Neural cell (in vitro differentiated cells): ENCODE results near the gene HYOU1.

Source experiments
- EP300 ChIP-seq: fragments of 450-650 bp; conservative IDR thresholded peaks from 2 replicates; pipeline ENCODE4 v1.6.1; 2014; ENCODE audit warnings: antibody characterized with exemption, mild to moderate bottlenecking, moderate library complexity; ENCODE audit not compliant: poor library complexity, severe bottlenecking
- MXI1 ChIP-seq: fragments of 450-650 bp; conservative IDR thresholded peaks from 2 replicates; pipeline ENCODE4 v1.6.1; 2014; ENCODE audit warnings: antibody characterized with exemption, mild to moderate bottlenecking; ENCODE audit not compliant: poor library complexity, severe bottlenecking
- POLR2AphosphoS5 ChIP-seq: IDR thresholded peaks from 2 replicates; pipeline ENCODE4 v1.6.1; 2012
- RAD21 ChIP-seq: fragments of 450-650 bp; conservative IDR thresholded peaks from 2 replicates; pipeline ENCODE4 v1.6.1; 2014; ENCODE audit warnings: antibody characterized with exemption, mild to moderate bottlenecking, moderate library complexity
- REST ChIP-seq: IDR thresholded peaks from 2 replicates; pipeline ENCODE4 v1.6.1; 2012; ENCODE audit warnings: borderline replicate concordance
- TF ChIP-seq, protein P1 (sequence below): fragments of 450-650 bp; IDR thresholded peaks from 2 replicates; pipeline ENCODE4 v1.5.1; 2014; ENCODE audit warnings: antibody characterized with exemption, mild to moderate bottlenecking, moderate library complexity; ENCODE audit not compliant: poor library complexity, severe bottlenecking

DNA sequence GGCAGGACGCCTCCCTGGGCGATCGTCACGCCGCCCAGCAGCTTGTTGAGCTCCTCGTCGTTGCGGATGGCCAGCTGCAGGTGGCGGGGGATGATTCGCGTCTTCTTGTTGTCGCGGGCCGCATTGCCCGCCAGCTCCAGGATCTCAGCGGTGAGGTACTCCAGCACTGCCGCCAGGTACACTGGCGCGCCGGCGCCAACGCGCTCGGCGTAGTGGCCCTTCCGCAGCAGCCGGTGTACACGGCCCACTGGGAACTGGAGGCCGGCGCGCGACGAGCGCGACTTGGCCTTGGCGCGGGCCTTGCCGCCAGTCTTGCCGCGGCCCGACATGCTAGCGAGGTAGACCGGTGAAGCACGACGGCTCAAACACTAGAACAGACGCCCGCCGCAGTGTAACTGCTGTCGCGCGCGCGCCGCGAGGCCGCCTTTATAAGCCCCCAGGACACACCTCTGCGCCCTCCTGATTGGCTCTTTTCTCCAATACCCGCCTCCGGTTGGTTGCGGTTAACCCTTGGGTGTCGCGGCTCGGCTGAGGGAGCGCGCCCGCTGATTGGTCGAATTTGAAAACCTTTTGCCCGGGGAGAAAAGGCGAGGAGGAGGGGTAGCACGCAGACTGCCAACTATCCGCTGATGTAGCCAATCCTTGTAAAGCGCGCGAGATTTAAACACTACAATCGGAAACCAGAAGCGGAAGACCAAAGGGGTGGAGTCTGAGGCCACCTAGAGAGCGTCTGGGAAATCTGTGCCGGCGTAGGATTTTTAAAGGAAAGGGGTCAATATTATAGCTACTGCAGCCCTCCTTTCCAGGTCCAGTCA lies 38.3 kb upstream of the HYOU1 start:
- no peak for TF ChIP-seq EP300
- peak; percentile 99 for TF ChIP-seq POLR2AphosphoS5
- TF ChIP-seq, protein P1, sequence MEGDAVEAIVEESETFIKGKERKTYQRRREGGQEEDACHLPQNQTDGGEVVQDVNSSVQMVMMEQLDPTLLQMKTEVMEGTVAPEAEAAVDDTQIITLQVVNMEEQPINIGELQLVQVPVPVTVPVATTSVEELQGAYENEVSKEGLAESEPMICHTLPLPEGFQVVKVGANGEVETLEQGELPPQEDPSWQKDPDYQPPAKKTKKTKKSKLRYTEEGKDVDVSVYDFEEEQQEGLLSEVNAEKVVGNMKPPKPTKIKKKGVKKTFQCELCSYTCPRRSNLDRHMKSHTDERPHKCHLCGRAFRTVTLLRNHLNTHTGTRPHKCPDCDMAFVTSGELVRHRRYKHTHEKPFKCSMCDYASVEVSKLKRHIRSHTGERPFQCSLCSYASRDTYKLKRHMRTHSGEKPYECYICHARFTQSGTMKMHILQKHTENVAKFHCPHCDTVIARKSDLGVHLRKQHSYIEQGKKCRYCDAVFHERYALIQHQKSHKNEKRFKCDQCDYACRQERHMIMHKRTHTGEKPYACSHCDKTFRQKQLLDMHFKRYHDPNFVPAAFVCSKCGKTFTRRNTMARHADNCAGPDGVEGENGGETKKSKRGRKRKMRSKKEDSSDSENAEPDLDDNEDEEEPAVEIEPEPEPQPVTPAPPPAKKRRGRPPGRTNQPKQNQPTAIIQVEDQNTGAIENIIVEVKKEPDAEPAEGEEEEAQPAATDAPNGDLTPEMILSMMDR = peak; percentile 57
- TF ChIP-seq MXI1 = peak; percentile 95
- peak; percentile 96 for TF ChIP-seq REST
- peak; percentile 63 for TF ChIP-seq RAD21
